A549 (cell line): Measurements from ENCODE around the gene ADAMTS12.

Experiments
- KDM1A ChIP-seq: fragments of 200-600 bp; sonication (generic); IDR thresholded peaks from 2 replicates; pipeline ENCODE4 v1.6.1; 2016; ENCODE audit warnings: low read depth, mild to moderate bottlenecking
- MYC ChIP-seq: IDR thresholded peaks from 2 replicates; pipeline ENCODE4 v1.6.1; 2012; ENCODE audit warnings: mild to moderate bottlenecking, inconsistent platforms, low read length, improper control_type of control experiment, borderline replicate concordance
- POLR2A ChIP-seq: IDR thresholded peaks from 2 replicates; pipeline ENCODE4 v1.6.1; 2012; ENCODE audit warnings: mild to moderate bottlenecking, low read length
- TF ChIP-seq, protein P1 (sequence below): fragments of >200 bp; sonication (Bioruptor Twin); formaldehyde crosslinking; IDR thresholded peaks from 3 replicates; pipeline ENCODE4 v1.5.1; 2016

GRCh38 chr5:33721491-33722200 is 170.1 kb downstream of the ADAMTS12 start:
- TF ChIP-seq, protein P1, sequence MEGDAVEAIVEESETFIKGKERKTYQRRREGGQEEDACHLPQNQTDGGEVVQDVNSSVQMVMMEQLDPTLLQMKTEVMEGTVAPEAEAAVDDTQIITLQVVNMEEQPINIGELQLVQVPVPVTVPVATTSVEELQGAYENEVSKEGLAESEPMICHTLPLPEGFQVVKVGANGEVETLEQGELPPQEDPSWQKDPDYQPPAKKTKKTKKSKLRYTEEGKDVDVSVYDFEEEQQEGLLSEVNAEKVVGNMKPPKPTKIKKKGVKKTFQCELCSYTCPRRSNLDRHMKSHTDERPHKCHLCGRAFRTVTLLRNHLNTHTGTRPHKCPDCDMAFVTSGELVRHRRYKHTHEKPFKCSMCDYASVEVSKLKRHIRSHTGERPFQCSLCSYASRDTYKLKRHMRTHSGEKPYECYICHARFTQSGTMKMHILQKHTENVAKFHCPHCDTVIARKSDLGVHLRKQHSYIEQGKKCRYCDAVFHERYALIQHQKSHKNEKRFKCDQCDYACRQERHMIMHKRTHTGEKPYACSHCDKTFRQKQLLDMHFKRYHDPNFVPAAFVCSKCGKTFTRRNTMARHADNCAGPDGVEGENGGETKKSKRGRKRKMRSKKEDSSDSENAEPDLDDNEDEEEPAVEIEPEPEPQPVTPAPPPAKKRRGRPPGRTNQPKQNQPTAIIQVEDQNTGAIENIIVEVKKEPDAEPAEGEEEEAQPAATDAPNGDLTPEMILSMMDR = no peak
- TF ChIP-seq MYC (no peak), POLR2A (no peak), KDM1A (no peak)
